AG04450 (cell line): ENCODE measurements around the gene PELO. TPM values are rescaled to one million over a fixed set of nuclear protein-coding genes. Genes with fewer than 3 reads are reported as not detected.

Experiments
- CTCF ChIA-PET: fragments of 300-600, 350-600 bp; formaldehyde crosslinking; extraction: SDS; loops from one replicate; lab custom pipeline; 2022; ENCODE audit warnings: antibody characterized with exemption, inconsistent platforms; lab: Charles Lee
- POLR2A ChIA-PET: fragments of 350-600 bp; formaldehyde crosslinking; extraction: SDS; loops from one replicate; lab custom pipeline; 2021; ENCODE audit warnings: antibody characterized with exemption, inconsistent platforms; lab: Yijun Ruan, JAX
- DNase-seq: peaks from one replicate; pipeline ENCODE4 v3.0.0-alpha.2; 2011; ENCODE audit warnings: low read depth, low spot score
- H3K27ac ChIP-seq: one replicate; pipeline ENCODE4 v1.5.1; 2012; ENCODE audit warnings: low read depth, low read length, control low read depth
- H3K27me3 ChIP-seq: one replicate; pipeline ENCODE4 v1.6.0; 2012; ENCODE audit warnings: low read length; ENCODE audit not compliant: control insufficient read depth, insufficient read depth
- H3K4me3 ChIP-seq: 2 replicates; pipeline ENCODE4 v1.5.1; 2011; ENCODE audit warnings: mild to moderate bottlenecking, low read depth, low read length, control low read depth
- H3K9me3 ChIP-seq: 2 replicates; pipeline ENCODE4 v1.5.1; 2012; ENCODE audit warnings: low read length; ENCODE audit not compliant: control insufficient read depth, insufficient read depth
- CTCF ChIP-seq: IDR thresholded peaks from 2 replicates; pipeline ENCODE4 v1.5.1; 2011; ENCODE audit warnings: low read depth, low read length, control low read depth, inconsistent platforms
- polyA plus RNA-seq: library from polyadenylated mRNA; depleted of rRNA; stranded (reverse); fragments of >200 nt; gene quantifications from 2 replicates; pipeline ENCODE4 v1.2.3, GENCODE V29; 2011

PELO gene
- polyA plus RNA-seq, 1 experiment: 49.4 TPM

- TF ChIP-seq CTCF: no peak
- POLR2A ChIA-PET: no interaction called here
Observed at GRCh38 chr5:52783226-52783959, 4.3 kb upstream of the PELO start.

GRCh38 chr5:52784737-52785136, 3.0 kb upstream of the PELO start:
- CTCF ChIA-PET: no interaction called here
- no peak for DNase-seq
- Histone ChIP-seq H3K27ac (no peak overlapping the region), H3K4me3 (no peak overlapping the region), H3K9me3 (no peaks in the 10 kb centered on the region), H3K27me3 (no peaks in the 10 kb centered on the region)
- POLR2A ChIA-PET: no interaction called here
- TF ChIP-seq CTCF: no peak

More at GRCh38 chr5:52783226-52783959, 4.3 kb upstream of the PELO start:
- Histone ChIP-seq H3K27ac (no peak overlapping the region), H3K27me3 (no peaks in the 10 kb centered on the region), H3K9me3 (no peaks in the 10 kb centered on the region), H3K4me3 (no peak overlapping the region)
- CTCF ChIA-PET: no interaction called here
- DNase-seq: no peak

- Histone ChIP-seq H3K4me3 (no peak overlapping the region), H3K27ac (no peak overlapping the region), H3K27me3 (no peaks in the 10 kb centered on the region), H3K9me3 (no peaks in the 10 kb centered on the region)
- no peak for TF ChIP-seq CTCF
- ChIA-PET CTCF (interaction anchor here (1.9 kb wide), 1 partner anchor 13 kb away, joined by 8 read pairs; no protein-coding TSS in a partner anchor), POLR2A (interaction anchor here (1.8 kb wide), 1 partner anchor 10 kb away, joined by 8 read pairs; no protein-coding TSS in a partner anchor)
- no peak for DNase-seq
Observed at GRCh38 chr5:52786391-52786790, 1.3 kb upstream of the PELO start.

GRCh38 chr5:52786949-52787599, 642 bp upstream of the PELO start:
- Histone ChIP-seq H3K9me3 (no peaks in the 10 kb centered on the region), H3K27ac (peak overlapping the region; percentile 72), H3K27me3 (no peaks in the 10 kb centered on the region), H3K4me3 (peak overlapping the region; percentile 77)
- ChIA-PET POLR2A (interaction anchor here (0.9 to 1.8 kb wide), 3 partner anchors 9 to 95 kb away, joined by 3 to 15 read pairs (median 8); no protein-coding TSS in a partner anchor), CTCF (interaction anchor here (0.7 to 1.9 kb wide), 7 partner anchors 9 to 128 kb away, joined by 3 to 8 read pairs (median 4); no protein-coding TSS in a partner anchor)
- no peak; the same call in 1 of the 2 replicates for TF ChIP-seq CTCF
- no peak for DNase-seq

GRCh38 chr5:52788505-52788821, 747 bp downstream of the PELO start:
- Histone ChIP-seq H3K4me3 (peak overlapping the region; percentile 77), H3K9me3 (no peaks in the 10 kb centered on the region), H3K27me3 (no peaks in the 10 kb centered on the region), H3K27ac (peak overlapping the region; percentile 72)
- ChIA-PET POLR2A (interaction anchor here (0.9 to 1.8 kb wide), 3 partner anchors 8 to 96 kb away, joined by 3 to 15 read pairs (median 8); no protein-coding TSS in a partner anchor), CTCF (interaction anchor here (1.3 to 2.5 kb wide), 3 partner anchors 11 to 127 kb away, joined by 7 to 13 read pairs (median 8); no protein-coding TSS in a partner anchor)
- TF ChIP-seq CTCF: no peak
- DNase-seq: no peak
